AG09309 (cell line): ENCODE data around the gene CRYAA.

Source experiments
- DNase-seq: peaks from one replicate; pipeline ENCODE4 v3.0.0-alpha.2; 2010; ENCODE audit warnings: low read depth
- H3K4me3 ChIP-seq: 2 replicates; pipeline ENCODE4 v1.5.1; 2011; ENCODE audit warnings: mild to moderate bottlenecking, low read depth, low read length, moderate library complexity; ENCODE audit not compliant: control insufficient read depth
- CTCF ChIP-seq: IDR thresholded peaks from 2 replicates; pipeline ENCODE4 v1.5.1; 2011; ENCODE audit warnings: mild to moderate bottlenecking, low read depth, low read length, inconsistent platforms; ENCODE audit not compliant: insufficient read depth, control insufficient read depth; ENCODE audit errors: missing control alignments

Gene CRYAA

GRCh38 chr21:43189936-43190335 lies 21.1 kb downstream of the CRYAA start:
- TF ChIP-seq CTCF, result no peak
- H3K4me3 ChIP-seq, result no peak overlapping the region
- no peak for DNase-seq

GRCh38 chr21:43190544-43190943 lies 21.7 kb downstream of the CRYAA start:
- TF ChIP-seq CTCF, result no peak
- no peak overlapping the region for H3K4me3 ChIP-seq
- DNase-seq, result no peak

GRCh38 chr21:43190951-43191350 lies 22.1 kb downstream of the CRYAA start:
- no peak for DNase-seq
- no peak overlapping the region for H3K4me3 ChIP-seq
- no peak for TF ChIP-seq CTCF

GRCh38 chr21:43191521-43191920 lies 22.7 kb downstream of the CRYAA start:
- H3K4me3 ChIP-seq, result no peak overlapping the region
- TF ChIP-seq CTCF, result no peak
- no peak for DNase-seq

GRCh38 chr21:43191971-43192370 lies 23.2 kb downstream of the CRYAA start:
- TF ChIP-seq CTCF, result no peak
- H3K4me3 ChIP-seq, result no peak overlapping the region
- no peak for DNase-seq

GRCh38 chr21:43192501-43193081 lies 23.8 kb downstream of the CRYAA start:
- H3K4me3 ChIP-seq, result no peak overlapping the region
- DNase-seq, result no peak
- TF ChIP-seq CTCF, result no peak

GRCh38 chr21:43193088-43193650 lies 24.4 kb downstream of the CRYAA start:
- TF ChIP-seq CTCF, result no peak
- no peak for DNase-seq

More at GRCh38 chr21:43193088-43193650, 24.4 kb downstream of the CRYAA start:
- H3K4me3 ChIP-seq, result no peak overlapping the region
